SK-N-MC (cell line): ENCODE results near the gene PCSK1.

Source experiments
- DNase-seq: peaks from one replicate; pipeline ENCODE4 v3.0.0-alpha.2; 2011; ENCODE audit warnings: low read depth, low spot score
- H3K27ac ChIP-seq: fragments of 200-600 bp; sonication (generic); 2 replicates; pipeline ENCODE4 v1.5.1; 2016; ENCODE audit warnings: mixed run types
- H3K36me3 ChIP-seq: fragments of 200-600 bp; sonication (generic); 2 replicates; pipeline ENCODE4 v1.6.1; 2017; ENCODE audit warnings: antibody characterized with exemption, low read length, mixed read lengths; ENCODE audit not compliant: insufficient read depth
- H3K4me3 ChIP-seq: fragments of 200-600 bp; sonication (generic); 2 replicates; pipeline ENCODE4 v1.5.1; 2016
- H3K9ac ChIP-seq: fragments of 200-600 bp; sonication (generic); 2 replicates; pipeline ENCODE4 v1.8.0; 2017; ENCODE audit warnings: mixed run types, mixed read lengths; ENCODE audit not compliant: insufficient read length
- H3K9me3 ChIP-seq: fragments of 200-600 bp; sonication (generic); 2 replicates; pipeline ENCODE4 v1.6.1; 2017; ENCODE audit warnings: low read depth, mild to moderate bottlenecking, antibody characterized with exemption, low read length, moderate library complexity, mixed read lengths
- EZH2 ChIP-seq: fragments of 200-600 bp; sonication (generic); IDR thresholded peaks from one replicate; pipeline ENCODE4 v1.6.1; 2017; ENCODE audit warnings: antibody characterized with exemption
- FOXP2 ChIP-seq: optimal IDR thresholded peaks from 2 replicates; pipeline ENCODE3; 2011; ENCODE audit warnings: mild to moderate bottlenecking, moderate library complexity; ENCODE audit not compliant: insufficient read depth; ENCODE audit errors: extremely low read length, control extremely low read depth
- POLR2AphosphoS5 ChIP-seq: IDR thresholded peaks from 2 replicates; pipeline ENCODE4 v1.6.1; 2012; ENCODE audit warnings: mild to moderate bottlenecking, low read depth, low read length, borderline replicate concordance

Gene PCSK1

GRCh38 chr5:96433066-96433447 is at the start of gene PCSK1:
Gene PCSK1, minus strand, starts transcription at chr5:96433248. Its CDS starts 206 bp downstream, at chr5:96433042.
- DNase-seq: no peak
- H3K27ac ChIP-seq: no peak within 1 kb of the TSS
- H3K36me3 ChIP-seq: no peaks in the 10 kb centered on the region
- TF ChIP-seq POLR2AphosphoS5 (no peak), FOXP2 (no peak), EZH2 (no peak)
- H3K9ac ChIP-seq: no peak within 1 kb of the TSS
- no peaks in the 10 kb centered on the region for H3K9me3 ChIP-seq
- no peak within 1 kb of the TSS for H3K4me3 ChIP-seq

GRCh38 chr5:96481867-96482266 is 48.8 kb upstream of the PCSK1 start:
- Histone ChIP-seq H3K4me3 (no peak overlapping the region), H3K9ac (no peak overlapping the region), H3K9me3 (no peaks in the 10 kb centered on the region), H3K27ac (no peak overlapping the region), H3K36me3 (no peaks in the 10 kb centered on the region)
- no peak for TF ChIP-seq EZH2
- TF ChIP-seq POLR2AphosphoS5: no peak
- no peak for TF ChIP-seq FOXP2
- DNase-seq: no peak

- H3K9me3 ChIP-seq: no peaks in the 10 kb centered on the region
- no peak overlapping the region for H3K9ac ChIP-seq
- no peaks in the 10 kb centered on the region for H3K36me3 ChIP-seq
- no peak overlapping the region for H3K4me3 ChIP-seq
- TF ChIP-seq POLR2AphosphoS5: no peak
- no peak for TF ChIP-seq EZH2
- no peak for TF ChIP-seq FOXP2
- H3K27ac ChIP-seq: no peak overlapping the region
- DNase-seq: no peak
Measured at GRCh38 chr5:96481009-96481786, 48.1 kb upstream of the PCSK1 start.

- DNase-seq: no peak
- H3K36me3 ChIP-seq: no peaks in the 10 kb centered on the region
- H3K4me3 ChIP-seq: no peak overlapping the region
- no peak overlapping the region for H3K9ac ChIP-seq
- no peaks in the 10 kb centered on the region for H3K9me3 ChIP-seq
- TF ChIP-seq POLR2AphosphoS5 (no peak), FOXP2 (no peak), EZH2 (no peak)
- no peak overlapping the region for H3K27ac ChIP-seq
Measured at GRCh38 chr5:96478983-96479382, 45.9 kb upstream of the PCSK1 start.

DNA sequence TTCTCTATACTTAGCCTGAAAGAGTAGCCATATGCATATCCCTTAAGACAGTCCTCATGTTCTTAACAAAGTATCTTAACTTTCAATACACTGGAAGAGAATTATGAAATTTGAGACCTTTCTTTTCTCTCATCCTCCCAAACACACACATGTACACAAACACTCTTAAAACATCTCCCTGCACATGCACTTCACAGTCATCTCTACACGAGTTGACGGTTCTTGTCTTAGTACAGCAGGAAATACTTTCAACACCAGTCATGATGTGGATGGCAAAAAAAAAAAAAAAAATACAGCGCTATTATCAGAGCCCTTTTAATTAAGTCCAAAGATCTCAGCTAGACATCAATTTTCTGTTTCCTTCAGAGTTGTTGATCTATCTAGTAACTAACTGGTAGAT is 43.6 kb upstream of the PCSK1 start:
- no peak overlapping the region for H3K9ac ChIP-seq
- no peak overlapping the region for H3K4me3 ChIP-seq
- no peak for DNase-seq
- no peaks in the 10 kb centered on the region for H3K9me3 ChIP-seq
- no peaks in the 10 kb centered on the region for H3K36me3 ChIP-seq
- TF ChIP-seq POLR2AphosphoS5: no peak
- TF ChIP-seq EZH2: no peak
- no peak for TF ChIP-seq FOXP2
- no peak overlapping the region for H3K27ac ChIP-seq

DNA sequence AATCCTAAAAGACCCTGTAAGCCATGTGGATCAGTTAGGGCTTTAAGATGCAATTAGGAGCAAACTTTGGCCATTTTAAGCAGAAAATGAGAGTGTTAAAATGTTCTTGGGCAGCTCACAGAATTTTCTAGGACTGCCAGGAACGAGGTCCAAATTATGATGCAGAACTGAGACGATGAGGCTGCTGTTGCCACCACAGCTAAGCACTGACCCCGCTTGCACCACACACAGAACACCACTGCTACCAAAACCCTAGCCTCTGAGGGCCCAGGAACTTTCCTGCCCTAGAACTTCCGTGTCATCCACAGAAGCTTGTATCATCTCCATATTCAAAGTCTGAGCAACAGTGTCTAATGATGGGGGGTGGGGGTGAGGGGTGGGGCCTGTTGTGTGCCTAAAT is 41.0 kb upstream of the PCSK1 start:
- H3K36me3 ChIP-seq: no peaks in the 10 kb centered on the region
- H3K9me3 ChIP-seq: no peaks in the 10 kb centered on the region
- no peak overlapping the region for H3K4me3 ChIP-seq
- DNase-seq: no peak
- TF ChIP-seq EZH2: no peak
- no peak for TF ChIP-seq FOXP2
- no peak for TF ChIP-seq POLR2AphosphoS5
- H3K27ac ChIP-seq: no peak overlapping the region
- H3K9ac ChIP-seq: no peak overlapping the region

DNA sequence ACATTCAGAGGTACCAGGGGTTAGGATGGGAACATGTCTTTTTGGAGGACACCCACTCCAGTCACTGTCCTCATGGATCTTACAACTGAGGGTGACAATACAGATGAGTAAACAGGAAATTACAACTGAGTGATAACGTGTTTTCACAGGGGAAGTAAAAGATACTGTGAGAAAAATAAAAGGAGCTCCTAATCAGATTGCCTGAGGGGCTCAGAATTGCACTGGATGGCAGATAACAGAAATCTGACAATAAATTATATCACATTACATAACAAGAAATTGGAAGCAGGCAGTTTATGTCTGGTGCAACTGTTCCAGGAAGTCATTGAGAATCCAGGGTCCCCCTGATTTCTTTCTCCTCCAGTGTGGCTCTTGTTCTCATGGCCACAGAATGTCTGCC is 40.1 kb upstream of the PCSK1 start:
- Histone ChIP-seq H3K36me3 (no peaks in the 10 kb centered on the region), H3K27ac (no peak overlapping the region), H3K9me3 (no peaks in the 10 kb centered on the region), H3K4me3 (no peak overlapping the region), H3K9ac (no peak overlapping the region)
- no peak for DNase-seq
- TF ChIP-seq EZH2 (no peak), POLR2AphosphoS5 (no peak), FOXP2 (no peak)

DNA sequence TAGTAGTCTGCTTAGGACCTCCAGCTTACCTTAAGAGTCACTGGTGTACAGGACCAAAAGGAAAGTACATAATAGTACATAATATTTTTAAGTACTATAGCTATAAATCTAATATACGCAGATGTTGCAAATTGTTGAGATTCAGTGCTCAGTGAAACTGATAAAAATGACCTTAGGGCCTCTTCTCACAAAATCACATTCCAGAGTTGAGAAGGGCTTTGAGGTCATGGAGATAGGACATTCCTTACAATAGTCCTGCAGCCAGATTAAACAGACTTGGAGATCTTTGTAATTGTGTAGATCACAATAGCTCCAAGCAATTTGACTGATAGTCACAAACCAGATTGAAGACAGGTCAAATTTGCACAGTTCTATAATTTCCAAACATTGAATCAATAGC is 37.7 kb upstream of the PCSK1 start:
- Histone ChIP-seq H3K27ac (no peak overlapping the region), H3K9me3 (no peaks in the 10 kb centered on the region), H3K36me3 (no peaks in the 10 kb centered on the region), H3K4me3 (no peak overlapping the region), H3K9ac (no peak overlapping the region)
- no peak for DNase-seq
- TF ChIP-seq POLR2AphosphoS5 (no peak), EZH2 (no peak), FOXP2 (no peak)

GRCh38 chr5:96468956-96469355 is 35.9 kb upstream of the PCSK1 start:
- no peaks in the 10 kb centered on the region for H3K9me3 ChIP-seq
- no peaks in the 10 kb centered on the region for H3K36me3 ChIP-seq
- H3K4me3 ChIP-seq: no peak overlapping the region
- TF ChIP-seq POLR2AphosphoS5 (no peak), FOXP2 (no peak), EZH2 (no peak)
- no peak overlapping the region for H3K9ac ChIP-seq
- no peak overlapping the region for H3K27ac ChIP-seq
- DNase-seq: no peak
